ENCODE measurements around the gene HPCA.

The HPCA gene

DNA sequence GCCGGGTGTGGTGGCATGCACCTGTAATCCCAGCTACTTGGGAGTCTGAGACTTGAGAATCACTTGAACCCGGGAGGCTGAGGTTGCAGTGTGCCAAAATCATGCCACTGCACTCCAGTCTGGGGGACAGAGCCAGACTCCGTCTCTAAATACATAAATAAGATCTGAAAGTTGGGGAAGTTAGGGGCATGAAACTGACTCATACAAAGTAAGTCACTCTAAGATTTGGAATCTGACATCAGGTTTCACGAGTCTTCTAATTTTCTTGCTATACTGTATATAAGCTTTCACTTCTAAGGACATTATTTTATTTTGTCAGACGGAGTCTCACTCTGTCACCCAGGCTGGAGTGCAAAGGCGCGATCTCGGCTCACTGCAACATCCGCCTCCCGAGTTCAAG, 48.2 kb downstream of the HPCA start:
- ATAC-seq (ENCODE audit: low read depth) = no peak
- Histone ChIP-seq H3K36me3 (ENCODE audit: low read depth) (peaks cover 38% of the 10 kb centered on the region), H3K4me1 (ENCODE audit: insufficient read depth, poor library complexity, severe bottlenecking) (peaks cover 15% of the 10 kb centered on the region)

DNA sequence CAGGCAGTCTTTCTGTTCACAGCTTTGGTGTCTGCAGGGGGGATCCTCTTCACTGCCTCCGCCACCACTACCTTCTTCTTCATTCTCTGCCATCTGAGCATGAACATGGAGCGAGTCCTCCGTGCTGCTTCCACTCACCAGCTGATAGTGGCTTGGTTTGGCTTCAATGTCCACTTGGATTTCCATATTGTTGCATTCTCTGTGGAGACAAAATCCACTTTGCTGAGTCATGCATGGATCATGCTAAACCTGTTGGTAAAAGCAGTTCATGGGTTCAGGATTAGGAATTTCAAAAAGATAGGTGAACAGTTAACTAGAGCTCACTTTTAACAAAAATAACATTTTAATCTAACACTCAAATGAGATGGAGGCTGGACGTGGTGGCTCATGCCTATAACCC, 50.8 kb downstream of the HPCA start:
- H3K27ac ChIP-seq (ENCODE audit: poor library complexity, severe bottlenecking) = no peak overlapping the region
- peaks cover 59% of the 10 kb centered on the region for H3K36me3 ChIP-seq (ENCODE audit: low read depth)

More for the DNA sequence above, 48.2 kb downstream of the HPCA start:
- TF ChIP-seq, protein P1, sequence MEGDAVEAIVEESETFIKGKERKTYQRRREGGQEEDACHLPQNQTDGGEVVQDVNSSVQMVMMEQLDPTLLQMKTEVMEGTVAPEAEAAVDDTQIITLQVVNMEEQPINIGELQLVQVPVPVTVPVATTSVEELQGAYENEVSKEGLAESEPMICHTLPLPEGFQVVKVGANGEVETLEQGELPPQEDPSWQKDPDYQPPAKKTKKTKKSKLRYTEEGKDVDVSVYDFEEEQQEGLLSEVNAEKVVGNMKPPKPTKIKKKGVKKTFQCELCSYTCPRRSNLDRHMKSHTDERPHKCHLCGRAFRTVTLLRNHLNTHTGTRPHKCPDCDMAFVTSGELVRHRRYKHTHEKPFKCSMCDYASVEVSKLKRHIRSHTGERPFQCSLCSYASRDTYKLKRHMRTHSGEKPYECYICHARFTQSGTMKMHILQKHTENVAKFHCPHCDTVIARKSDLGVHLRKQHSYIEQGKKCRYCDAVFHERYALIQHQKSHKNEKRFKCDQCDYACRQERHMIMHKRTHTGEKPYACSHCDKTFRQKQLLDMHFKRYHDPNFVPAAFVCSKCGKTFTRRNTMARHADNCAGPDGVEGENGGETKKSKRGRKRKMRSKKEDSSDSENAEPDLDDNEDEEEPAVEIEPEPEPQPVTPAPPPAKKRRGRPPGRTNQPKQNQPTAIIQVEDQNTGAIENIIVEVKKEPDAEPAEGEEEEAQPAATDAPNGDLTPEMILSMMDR (IDR thresholded peaks at IDR 0.05; ENCODE audit: poor library complexity, severe bottlenecking) = no peak
- H3K27ac ChIP-seq (ENCODE audit: poor library complexity, severe bottlenecking) = peak overlapping the region; percentile 75
- H3K27me3 ChIP-seq (ENCODE audit: insufficient read depth, poor library complexity, severe bottlenecking) = no peaks in the 10 kb centered on the region
- DNase-seq (ENCODE audit: low spot score) = no peak
- no peaks in the 10 kb centered on the region for H3K9me3 ChIP-seq (ENCODE audit: severe bottlenecking)
- H3K4me3 ChIP-seq (ENCODE audit: severe bottlenecking) = no peak overlapping the region

DNA sequence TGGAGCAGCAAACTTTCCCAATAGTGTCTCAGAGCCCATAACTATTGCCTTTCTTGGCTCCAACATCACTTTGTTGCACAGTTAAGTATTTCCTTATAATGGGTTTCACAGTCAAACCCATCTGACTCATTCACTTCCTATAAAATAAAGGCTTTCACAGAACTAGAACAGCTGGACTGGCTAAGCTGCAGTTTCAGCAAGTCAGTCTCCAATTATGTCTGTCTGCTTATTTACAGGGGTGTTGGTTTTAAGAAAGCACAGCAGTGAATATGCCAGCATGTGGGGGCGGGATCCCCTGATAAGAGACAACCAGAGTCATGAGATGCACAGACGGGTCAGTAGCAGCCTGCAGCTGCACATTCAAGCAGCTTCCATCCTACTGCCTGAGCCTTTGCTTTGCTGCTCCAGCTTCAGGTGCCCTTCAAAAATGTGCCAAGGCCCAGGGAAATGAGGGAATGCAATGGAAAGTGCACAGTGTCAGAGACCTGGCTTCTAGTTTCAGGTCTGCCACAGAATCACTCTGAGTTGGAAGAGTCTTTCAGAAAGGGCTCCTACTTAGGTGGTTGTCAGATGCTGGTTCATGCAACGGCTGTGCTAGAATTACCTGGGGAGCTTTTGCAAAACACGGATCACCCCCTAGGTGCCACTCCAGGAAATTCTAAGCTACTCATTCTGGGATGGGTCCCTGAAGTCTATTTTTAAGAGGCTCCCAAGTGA, 53.5 kb downstream of the HPCA start:
- TF ChIP-seq, protein P1 (IDR thresholded peaks at IDR 0.05; ENCODE audit: poor library complexity, severe bottlenecking) = no peak
- DNase-seq (ENCODE audit: low spot score) = no peak
- peak; percentile 85 for ATAC-seq (ENCODE audit: low read depth)
- H3K9me3 ChIP-seq (ENCODE audit: severe bottlenecking) = no peaks in the 10 kb centered on the region
- H3K27me3 ChIP-seq (ENCODE audit: insufficient read depth, poor library complexity, severe bottlenecking) = no peaks in the 10 kb centered on the region
- H3K27ac ChIP-seq (ENCODE audit: poor library complexity, severe bottlenecking) = peak overlapping the region; percentile 22
- H3K4me1 ChIP-seq (ENCODE audit: insufficient read depth, poor library complexity, severe bottlenecking) = peaks cover 21% of the 10 kb centered on the region
- no peak overlapping the region for H3K4me3 ChIP-seq (ENCODE audit: severe bottlenecking)
- peaks cover 80% of the 10 kb centered on the region for H3K36me3 ChIP-seq (ENCODE audit: low read depth)

More for the DNA sequence above, 50.8 kb downstream of the HPCA start:
- peaks cover 34% of the 10 kb centered on the region for H3K4me1 ChIP-seq (ENCODE audit: insufficient read depth, poor library complexity, severe bottlenecking)
- TF ChIP-seq, protein P1 (IDR thresholded peaks at IDR 0.05; ENCODE audit: poor library complexity, severe bottlenecking) = no peak
- no peak overlapping the region for H3K4me3 ChIP-seq (ENCODE audit: severe bottlenecking)
- DNase-seq (ENCODE audit: low spot score) = no peak
- H3K27me3 ChIP-seq (ENCODE audit: insufficient read depth, poor library complexity, severe bottlenecking) = no peaks in the 10 kb centered on the region
- no peaks in the 10 kb centered on the region for H3K9me3 ChIP-seq (ENCODE audit: severe bottlenecking)
- no peak for ATAC-seq (ENCODE audit: low read depth)

DNA sequence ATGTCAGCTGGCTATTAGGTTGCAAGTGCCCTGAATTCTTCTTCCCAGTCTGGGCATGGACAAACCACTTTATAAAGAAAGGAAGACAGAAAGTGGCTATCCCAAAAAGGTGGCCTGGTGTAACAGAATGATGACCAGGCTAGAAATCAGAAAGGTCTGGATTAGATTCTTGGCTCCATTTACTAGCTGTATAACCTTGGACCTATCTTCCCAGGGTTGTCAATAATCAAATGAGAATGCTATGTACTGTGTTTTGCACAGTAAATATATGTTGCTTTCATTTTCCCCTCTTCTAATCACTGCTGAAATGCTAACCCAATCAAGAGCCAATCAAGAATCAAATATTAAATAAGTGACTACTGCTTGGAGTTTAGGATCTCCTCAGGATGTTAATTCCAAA, 57.9 kb downstream of the HPCA start:
- H3K4me1 ChIP-seq (ENCODE audit: insufficient read depth, poor library complexity, severe bottlenecking) = peaks cover 28% of the 10 kb centered on the region
- TF ChIP-seq, protein P1 (IDR thresholded peaks at IDR 0.05; ENCODE audit: poor library complexity, severe bottlenecking) = no peak
- no peaks in the 10 kb centered on the region for H3K9me3 ChIP-seq (ENCODE audit: severe bottlenecking)
- H3K27me3 ChIP-seq (ENCODE audit: insufficient read depth, poor library complexity, severe bottlenecking) = no peaks in the 10 kb centered on the region
- DNase-seq (ENCODE audit: low spot score) = no peak
- peaks cover 86% of the 10 kb centered on the region for H3K36me3 ChIP-seq (ENCODE audit: low read depth)
- no peak overlapping the region for H3K27ac ChIP-seq (ENCODE audit: poor library complexity, severe bottlenecking)
- no peak for ATAC-seq (ENCODE audit: low read depth)
- H3K4me3 ChIP-seq (ENCODE audit: severe bottlenecking) = no peak overlapping the region

All from RWPE2 (cell line).